Endothelial cell of umbilical vein (primary cell): Measurements from ENCODE around the gene TEX29. TPM values are rescaled to one million over a fixed set of nuclear protein-coding genes. Genes with fewer than 3 reads are reported as not detected.

Source experiments
- BruUV-seq: library from RNA; stranded (reverse); fragments of 400-500 nt; replicated peaks from 2 replicates; lab custom pipeline; 2021; lab: Mats Ljungman, UMichigan
- CTCF ChIA-PET: fragments of 300-600, 350-600 bp; sonication (Branson Sonifier 250); formaldehyde crosslinking; loops from one replicate; lab custom pipeline; 2021; ENCODE audit warnings: antibody characterized with exemption, inconsistent platforms; lab: Charles Lee
- POLR2A ChIA-PET: fragments of 300-600, 350-600 bp; sonication (Branson Sonifier 250); formaldehyde crosslinking; loops from one replicate; lab custom pipeline; 2021; ENCODE audit warnings: antibody characterized with exemption, inconsistent platforms; lab: Charles Lee
- DNase-seq: peaks from one replicate; pipeline ENCODE4 v3.0.0-alpha.2; 2011; ENCODE audit warnings: low read depth, low spot score
- FAIRE-seq: peaks from 2 replicates; lab custom pipeline; 2011; peaks lifted over from hg19 to GRCh38; lab: Jason Lieb, UNC
- H2AFZ ChIP-seq: 2 replicates; pipeline ENCODE4 v1.6.0; 2012; ENCODE audit warnings: low read depth, low read length, control low read depth, inconsistent platforms
- H3K27ac ChIP-seq: 2 replicates; pipeline ENCODE4 v1.5.1; 2011; ENCODE audit warnings: low read depth, mild to moderate bottlenecking, control low read depth, low read length, moderate library complexity; ENCODE audit not compliant: insufficient read depth
- H3K27me3 ChIP-seq, 2 experiments: 2 replicates each; pipeline versions ENCODE4 v1.6.0 to v1.6.1; 2011; ENCODE audit warnings: low read length in 2 of 2, mixed read lengths in 1 of 2; ENCODE audit not compliant: control insufficient read depth in 2 of 2, insufficient read depth in 2 of 2
- H3K36me3 ChIP-seq, 2 experiments: 2 replicates in 1 of 2; 3 replicates in 1 of 2; pipeline ENCODE4 v1.5.1; 2011; ENCODE audit warnings: low read length in 2 of 2, mild to moderate bottlenecking in 1 of 2, moderate library complexity in 1 of 2; ENCODE audit not compliant: control insufficient read depth in 2 of 2, insufficient read depth in 2 of 2; ENCODE audit errors: extremely low read depth in 1 of 2
- H3K4me1 ChIP-seq: 3 replicates; pipeline ENCODE4 v1.5.1; 2011; ENCODE audit warnings: mild to moderate bottlenecking, low read length; ENCODE audit not compliant: control insufficient read depth, insufficient read depth; ENCODE audit errors: extremely low read depth
- H3K4me2 ChIP-seq: 2 replicates; pipeline ENCODE4 v1.6.1; 2011; ENCODE audit warnings: low read length, control low read depth, mixed read lengths; ENCODE audit not compliant: insufficient read depth
- H3K4me3 ChIP-seq, 3 experiments: fragments of 200-600 bp in 1 of 3; sonication (generic), shearing (Covaris generic) in 1 of 3; replicated peaks in 1 of 3; 2 replicates each; pipeline ENCODE4 v1.5.1; 2011 to 2016; ENCODE audit warnings: control low read depth in 3 of 3, low read length in 3 of 3, mild to moderate bottlenecking in 2 of 3, inconsistent platforms in 1 of 3, low read depth in 1 of 3, moderate library complexity in 1 of 3; ENCODE audit not compliant: insufficient read depth in 1 of 3
- H3K79me2 ChIP-seq: 2 replicates; pipeline ENCODE4 v1.6.0; 2012; ENCODE audit warnings: low read length, inconsistent platforms; ENCODE audit not compliant: control insufficient read depth, insufficient read depth
- H3K9ac ChIP-seq: replicated peaks from 2 replicates; pipeline ENCODE3; 2011; ENCODE audit warnings: low read length, control low read depth; ENCODE audit not compliant: insufficient read depth; ENCODE audit errors: extremely low read depth
- H3K9me1 ChIP-seq: replicated peaks from 3 replicates; pipeline ENCODE4 v1.6.0; 2011; ENCODE audit warnings: mild to moderate bottlenecking, low read length; ENCODE audit not compliant: control insufficient read depth, insufficient read depth; ENCODE audit errors: extremely low read depth
- H3K9me3 ChIP-seq: replicated peaks from 2 replicates; pipeline ENCODE4 v1.5.1; 2012; ENCODE audit warnings: low read length, inconsistent platforms; ENCODE audit not compliant: control insufficient read depth, insufficient read depth
- H4K20me1 ChIP-seq: replicated peaks from 2 replicates; pipeline ENCODE3; 2011; ENCODE audit warnings: mild to moderate bottlenecking, low read length; ENCODE audit not compliant: control insufficient read depth, insufficient read depth; ENCODE audit errors: extremely low read depth
- EZH2 ChIP-seq: IDR thresholded peaks from 2 replicates; pipeline ENCODE4 v1.6.1; 2012; ENCODE audit warnings: borderline replicate concordance, low read depth, mild to moderate bottlenecking, moderate library complexity, low read length, inconsistent platforms; ENCODE audit not compliant: severe bottlenecking
- FOS ChIP-seq: IDR thresholded peaks from 2 replicates; pipeline ENCODE4 v1.6.1; 2011; ENCODE audit warnings: mild to moderate bottlenecking, low read length, moderate library complexity, borderline replicate concordance; ENCODE audit not compliant: insufficient read depth
- GATA2 ChIP-seq: IDR thresholded peaks from 2 replicates; pipeline ENCODE4 v1.7.0; 2011; ENCODE audit warnings: low read depth, mild to moderate bottlenecking, moderate library complexity, mixed read lengths, low read length; ENCODE audit not compliant: insufficient read length, insufficient read depth
- JUN ChIP-seq: IDR thresholded peaks from 2 replicates; pipeline ENCODE4 v1.6.1; 2011; ENCODE audit warnings: borderline replicate concordance, low read depth; ENCODE audit not compliant: insufficient read length, insufficient read depth
- MYC ChIP-seq: IDR thresholded peaks from one replicate; pipeline ENCODE4 v1.6.1; 2011; ENCODE audit warnings: mild to moderate bottlenecking, low read depth, low read length
- POLR2A ChIP-seq: IDR thresholded peaks from 2 replicates; pipeline ENCODE4 v1.6.1; 2012; ENCODE audit warnings: low read depth, mild to moderate bottlenecking, control low read depth, low read length
- POLR2AphosphoS5 ChIP-seq: IDR thresholded peaks from 2 replicates; pipeline ENCODE4 v1.6.1; 2012; ENCODE audit warnings: low read depth, mild to moderate bottlenecking, control low read depth, low read length, moderate library complexity; ENCODE audit not compliant: insufficient read depth
- dilution Hi-C: fragments of 300-500 bp; cut with MboI; formaldehyde crosslinking; loops from one replicate; pipeline ENCODE4 v1.15.0; 2019; ENCODE audit warnings: low sequenced_read_pairs; ENCODE audit not compliant: extremely low pct_ligation_motif_present
- intact Hi-C: fragments of 100-400 bp; cut with micrococcal nuclease; formaldehyde crosslinking; loops from one replicate; pipeline ENCODE4 v1.10.0; 2022
- polyA plus RNA-seq, 4 experiments: library from polyadenylated mRNA; depleted of rRNA in 3 of 4; stranded (reverse) in 3 of 4; unstranded in 1 of 4; fragments of >200 nt; gene quantifications; 2 replicates each; pipeline versions ENCODE4 v1.2.1 to v1.2.3, GENCODE V29; 2011 to 2012; ENCODE audit warnings: missing spikeins in 1 of 4
- total RNA-seq: library from RNA; stranded (reverse); gene quantifications from 2 replicates; pipeline ENCODE4 v1.2.3, GENCODE V29; 2021
- TF ChIP-seq, protein P1 (sequence below): IDR thresholded peaks from 2 replicates; pipeline ENCODE4 v1.6.1; 2011; ENCODE audit not compliant: insufficient read depth, insufficient read length
- TF ChIP-seq, protein P2 (sequence below), 2 donors: IDR thresholded peaks; 1 replicate in 1 of 2; 2 replicates in 1 of 2; pipeline ENCODE4 v1.5.1; 2011; ENCODE audit warnings: low read length in 2 of 2, mild to moderate bottlenecking in 2 of 2, moderate library complexity in 2 of 2, control low read depth in 1 of 2, inconsistent platforms in 1 of 2, low read depth in 1 of 2; ENCODE audit not compliant: insufficient read depth in 1 of 2; ENCODE audit errors: extremely low read depth in 1 of 2

TEX29 gene
- total and polyA plus RNA-seq, 2 donors (not counting 3 experiments of a cell fraction or from before 2014, with no cell fraction given), result 0.44 TPM; not detected in 1

DNA sequence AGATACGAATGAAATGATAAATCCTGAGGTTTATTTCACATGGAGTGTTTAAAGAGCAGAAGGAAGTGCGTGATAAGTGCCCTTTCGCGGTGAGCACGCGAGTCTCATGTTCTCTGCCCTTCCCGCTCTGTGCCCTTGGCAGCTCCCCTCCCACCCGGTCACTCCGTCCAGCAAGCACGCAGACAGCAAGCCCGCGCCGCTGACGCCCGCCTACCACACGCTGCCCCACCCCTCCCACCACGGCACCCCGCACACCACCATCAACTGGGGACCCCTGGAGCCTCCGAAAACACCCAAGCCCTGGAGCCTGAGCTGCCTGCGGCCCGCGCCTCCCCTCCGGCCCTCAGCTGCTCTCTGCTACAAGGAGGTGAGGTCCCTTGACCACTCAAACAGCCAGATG is 37.4 kb upstream of the TEX29 start:
- no peak for FAIRE-seq
- Histone ChIP-seq H3K9ac (no peak overlapping the region), H3K9me1 (no peaks in the 10 kb centered on the region), H3K79me2 (peaks cover 7% of the 10 kb centered on the region), H3K4me1 (no peaks in the 10 kb centered on the region), H3K36me3 (peaks cover 31 to 54% of the 10 kb centered on the region in 2 experiments), H3K27ac (no peak overlapping the region), H3K9me3 (no peaks in the 10 kb centered on the region), H3K4me2 (no peak overlapping the region), H2AFZ (no peak overlapping the region), H3K27me3 (no peaks in the 10 kb centered on the region), H4K20me1 (no peaks in the 10 kb centered on the region), H3K4me3 (no peak overlapping the region)
- TF ChIP-seq EZH2 (no peak), FOS (no peak)
- TF ChIP-seq, protein P1, sequence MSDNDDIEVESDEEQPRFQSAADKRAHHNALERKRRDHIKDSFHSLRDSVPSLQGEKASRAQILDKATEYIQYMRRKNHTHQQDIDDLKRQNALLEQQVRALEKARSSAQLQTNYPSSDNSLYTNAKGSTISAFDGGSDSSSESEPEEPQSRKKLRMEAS, result no peak
- no TSS peak for BruUV-seq
- intact Hi-C loops, result no loop called here
- ChIA-PET CTCF (no interaction called here), POLR2A (no interaction called here)
- dilution Hi-C loops, result no loop called here
- DNase-seq, result no peak

DNA sequence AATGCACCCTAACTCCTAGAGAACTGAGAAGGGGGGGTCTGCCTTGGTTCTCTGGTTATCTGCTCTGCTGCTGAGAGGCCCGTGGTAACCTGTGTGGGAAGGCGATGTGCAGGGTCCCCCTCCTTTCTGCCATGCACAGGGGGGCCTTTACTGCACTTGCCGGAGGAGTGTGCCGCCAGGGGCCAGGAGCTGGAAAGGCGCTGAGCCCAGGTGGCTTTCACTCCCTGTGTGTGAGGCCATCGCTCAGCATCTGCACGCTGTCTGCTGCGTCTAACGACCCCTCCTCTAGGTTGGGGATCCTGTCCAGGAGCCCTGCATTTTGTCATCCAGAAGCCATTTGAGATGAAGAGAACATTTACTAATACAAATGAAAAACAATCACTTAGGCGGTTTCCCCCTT is 37.0 kb upstream of the TEX29 start:
- Histone ChIP-seq H2AFZ (no peak overlapping the region), H4K20me1 (no peaks in the 10 kb centered on the region), H3K36me3 (peaks cover 34 to 52% of the 10 kb centered on the region in 2 experiments), H3K9me1 (no peaks in the 10 kb centered on the region), H3K9ac (no peak overlapping the region), H3K9me3 (no peaks in the 10 kb centered on the region), H3K4me1 (no peaks in the 10 kb centered on the region), H3K79me2 (peaks cover 6% of the 10 kb centered on the region), H3K27ac (no peak overlapping the region), H3K27me3 (no peaks in the 10 kb centered on the region), H3K4me3 (no peak overlapping the region), H3K4me2 (no peak overlapping the region)
- ChIA-PET CTCF (no interaction called here), POLR2A (no interaction called here)
- TF ChIP-seq JUN (no peak), POLR2A (no peak), GATA2 (no peak), POLR2AphosphoS5 (no peak), MYC (no peak)
- TF ChIP-seq, protein P2, sequence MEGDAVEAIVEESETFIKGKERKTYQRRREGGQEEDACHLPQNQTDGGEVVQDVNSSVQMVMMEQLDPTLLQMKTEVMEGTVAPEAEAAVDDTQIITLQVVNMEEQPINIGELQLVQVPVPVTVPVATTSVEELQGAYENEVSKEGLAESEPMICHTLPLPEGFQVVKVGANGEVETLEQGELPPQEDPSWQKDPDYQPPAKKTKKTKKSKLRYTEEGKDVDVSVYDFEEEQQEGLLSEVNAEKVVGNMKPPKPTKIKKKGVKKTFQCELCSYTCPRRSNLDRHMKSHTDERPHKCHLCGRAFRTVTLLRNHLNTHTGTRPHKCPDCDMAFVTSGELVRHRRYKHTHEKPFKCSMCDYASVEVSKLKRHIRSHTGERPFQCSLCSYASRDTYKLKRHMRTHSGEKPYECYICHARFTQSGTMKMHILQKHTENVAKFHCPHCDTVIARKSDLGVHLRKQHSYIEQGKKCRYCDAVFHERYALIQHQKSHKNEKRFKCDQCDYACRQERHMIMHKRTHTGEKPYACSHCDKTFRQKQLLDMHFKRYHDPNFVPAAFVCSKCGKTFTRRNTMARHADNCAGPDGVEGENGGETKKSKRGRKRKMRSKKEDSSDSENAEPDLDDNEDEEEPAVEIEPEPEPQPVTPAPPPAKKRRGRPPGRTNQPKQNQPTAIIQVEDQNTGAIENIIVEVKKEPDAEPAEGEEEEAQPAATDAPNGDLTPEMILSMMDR (IDR thresholded peaks at IDR 0.05; ENCODE audit: extremely low read depth in 1 of 2, insufficient read depth in 1 of 2, low read depth in 1 of 2, low read length in 2 of 2), result no peak
- dilution Hi-C loops, result no loop called here
- intact Hi-C loops, result no loop called here
- no TSS peak for BruUV-seq
- FAIRE-seq, result no peak
- DNase-seq, result no peak
